PC-9 (cell line): ENCODE data around the gene HIBCH. TPM values are rescaled to one million over a fixed set of nuclear protein-coding genes. Genes with fewer than 3 reads are reported as not detected.

Experiments used
- BruUV-seq: library from RNA; stranded (reverse); fragments of 400-500 nt; replicated peaks from 2 replicates; lab custom pipeline; 2021; lab: Mats Ljungman, UMichigan
- CTCF ChIA-PET: fragments of 300-600 bp; sonication (Branson Sonifier 250); formaldehyde crosslinking; loops from one replicate; lab custom pipeline; 2022; ENCODE audit warnings: antibody characterized with exemption; lab: Charles Lee
- POLR2A ChIA-PET: fragments of 300-600 bp; sonication (Branson Sonifier 250); formaldehyde crosslinking; loops from one replicate; lab custom pipeline; 2022; ENCODE audit warnings: antibody characterized with exemption; ENCODE audit not compliant: unreplicated experiment; lab: Charles Lee
- DNase-seq, 2 experiments: peaks; one replicate each; pipeline versions ENCODE4 v3.0.0 to v3.0.0-alpha.2; 2015 to 2022; ENCODE audit warnings: mixed read lengths in 1 of 2
- H2AFZ ChIP-seq: fragments of 200-600 bp; sonication (generic); 2 replicates; pipeline ENCODE4 v1.8.1; 2017; ENCODE audit warnings: antibody characterized with exemption
- H3F3A ChIP-seq: fragments of 200-600 bp; sonication (generic); 2 replicates; pipeline ENCODE4 v1.8.1; 2017; ENCODE audit warnings: antibody characterized with exemption, mild to moderate bottlenecking, low read depth; ENCODE audit not compliant: insufficient read depth
- H3K27ac ChIP-seq: fragments of 200-600 bp; sonication (generic); 2 replicates; pipeline ENCODE4 v1.6.1; 2016; ENCODE audit warnings: mixed run types
- H3K27me3 ChIP-seq: fragments of 200-600 bp; sonication (generic); 2 replicates; pipeline ENCODE4 v1.6.1; 2016; ENCODE audit warnings: low read depth, mixed run types; ENCODE audit not compliant: insufficient read depth
- H3K36me3 ChIP-seq: fragments of 200-600 bp; sonication (generic); 2 replicates; pipeline ENCODE4 v1.6.1; 2016; ENCODE audit warnings: low read depth, mixed run types
- H3K4me1 ChIP-seq: fragments of 200-600 bp; sonication (generic); replicated peaks from 2 replicates; pipeline ENCODE4 v1.6.1; 2016; ENCODE audit warnings: mixed run types; ENCODE audit not compliant: insufficient read depth
- H3K4me2 ChIP-seq: fragments of 200-600 bp; sonication (generic); 2 replicates; pipeline ENCODE4 v1.6.1; 2017; ENCODE audit warnings: mixed run types
- H3K4me3 ChIP-seq: fragments of 200-600 bp; sonication (generic); 2 replicates; pipeline ENCODE4 v1.6.1; 2016; ENCODE audit warnings: mixed run types
- H3K79me2 ChIP-seq: fragments of 200-600 bp; sonication (generic); 2 replicates; pipeline ENCODE4 v1.6.1; 2017; ENCODE audit warnings: low read depth, mixed run types
- H3K9me2 ChIP-seq: fragments of 200-600 bp; sonication (generic); 2 replicates; pipeline ENCODE4 v1.8.1; 2017; ENCODE audit warnings: mild to moderate bottlenecking; ENCODE audit not compliant: insufficient read depth
- H3K9me3 ChIP-seq: fragments of 200-600 bp; sonication (generic); 2 replicates; pipeline ENCODE4 v1.8.1; 2016; ENCODE audit warnings: low read depth; ENCODE audit not compliant: insufficient read depth
- H4K20me1 ChIP-seq: fragments of 200-600 bp; sonication (generic); 2 replicates; pipeline ENCODE4 v1.8.1; 2017; ENCODE audit not compliant: insufficient read depth
- CTCF ChIP-seq: fragments of 200-600 bp; sonication (generic); conservative IDR thresholded peaks from 2 replicates; pipeline ENCODE4 v1.6.1; 2017; ENCODE audit warnings: mixed run types, antibody characterized with exemption, mild to moderate bottlenecking, moderate library complexity
- EZH2 ChIP-seq: fragments of 200-600 bp; sonication (generic); IDR thresholded peaks from 2 replicates; pipeline ENCODE4 v1.8.0; 2017; ENCODE audit warnings: antibody characterized with exemption, low read depth
- intact Hi-C: fragments of 100-400 bp; cut with micrococcal nuclease; formaldehyde crosslinking; loops from one replicate; pipeline ENCODE4 v1.10.0; 2022; ENCODE audit not compliant: unreplicated experiment
- total RNA-seq: library from RNA; stranded (reverse); gene quantifications from 2 replicates; pipeline ENCODE4 v1.2.3, GENCODE V29; 2021

HIBCH gene
- total RNA-seq, 1 experiment from 2014 or later, result 14.7 TPM

GRCh38 chr2:190221429-190221828 is 98.2 kb downstream of the HIBCH start:
- Histone ChIP-seq H2AFZ (no peak overlapping the region), H3K79me2 (no peaks in the 10 kb centered on the region), H3F3A (no peaks in the 10 kb centered on the region), H3K36me3 (no peaks in the 10 kb centered on the region), H4K20me1 (no peaks in the 10 kb centered on the region), H3K9me2 (no peaks in the 10 kb centered on the region), H3K4me3 (no peak overlapping the region), H3K4me1 (no peaks in the 10 kb centered on the region), H3K9me3 (no peaks in the 10 kb centered on the region), H3K27ac (no peak overlapping the region), H3K4me2 (no peak overlapping the region), H3K27me3 (no peaks in the 10 kb centered on the region)
- intact Hi-C loops, result no loop called here
- ChIA-PET POLR2A (no interaction called here), CTCF (no interaction called here)
- TF ChIP-seq EZH2, result no peak
- TF ChIP-seq CTCF, result no peak
- BruUV-seq, result no TSS peak
- no peak for DNase-seq

GRCh38 chr2:190219186-190219585 is 100.4 kb downstream of the HIBCH start:
- Histone ChIP-seq H2AFZ (no peak overlapping the region), H3K9me2 (no peaks in the 10 kb centered on the region), H3K79me2 (no peaks in the 10 kb centered on the region), H3K27me3 (no peaks in the 10 kb centered on the region), H3K4me2 (no peak overlapping the region), H4K20me1 (no peaks in the 10 kb centered on the region), H3K36me3 (no peaks in the 10 kb centered on the region), H3K4me3 (no peak overlapping the region), H3K27ac (no peak overlapping the region), H3K9me3 (no peaks in the 10 kb centered on the region), H3F3A (no peaks in the 10 kb centered on the region), H3K4me1 (no peaks in the 10 kb centered on the region)
- POLR2A ChIA-PET, result no interaction called here
- TF ChIP-seq CTCF, result no peak
- no peak for TF ChIP-seq EZH2
- DNase-seq, result no peak
- CTCF ChIA-PET, result no interaction called here
- no TSS peak for BruUV-seq
- intact Hi-C loops, result no loop called here

- no peaks in the 10 kb centered on the region for H3K4me1 ChIP-seq
- no peaks in the 10 kb centered on the region for H3K9me3 ChIP-seq
- no peak for DNase-seq
- no peaks in the 10 kb centered on the region for H3K9me2 ChIP-seq
- no peaks in the 10 kb centered on the region for H3K36me3 ChIP-seq
- H3K79me2 ChIP-seq, result no peaks in the 10 kb centered on the region
- no peak overlapping the region for H3K4me3 ChIP-seq
- no peak overlapping the region for H3K4me2 ChIP-seq
- H3F3A ChIP-seq, result no peaks in the 10 kb centered on the region
- intact Hi-C loops, result no loop called here
- H4K20me1 ChIP-seq, result no peaks in the 10 kb centered on the region
- BruUV-seq, result no TSS peak
- POLR2A ChIA-PET, result no interaction called here
- H3K27ac ChIP-seq, result no peak overlapping the region
- TF ChIP-seq CTCF (no peak), EZH2 (no peak)
- CTCF ChIA-PET, result no interaction called here
- H2AFZ ChIP-seq, result no peak overlapping the region
- no peaks in the 10 kb centered on the region for H3K27me3 ChIP-seq
Measured at GRCh38 chr2:190217616-190218015, 102.0 kb downstream of the HIBCH start.
